ENCODE data around the gene FAM168A.

FAM168A gene

DNA sequence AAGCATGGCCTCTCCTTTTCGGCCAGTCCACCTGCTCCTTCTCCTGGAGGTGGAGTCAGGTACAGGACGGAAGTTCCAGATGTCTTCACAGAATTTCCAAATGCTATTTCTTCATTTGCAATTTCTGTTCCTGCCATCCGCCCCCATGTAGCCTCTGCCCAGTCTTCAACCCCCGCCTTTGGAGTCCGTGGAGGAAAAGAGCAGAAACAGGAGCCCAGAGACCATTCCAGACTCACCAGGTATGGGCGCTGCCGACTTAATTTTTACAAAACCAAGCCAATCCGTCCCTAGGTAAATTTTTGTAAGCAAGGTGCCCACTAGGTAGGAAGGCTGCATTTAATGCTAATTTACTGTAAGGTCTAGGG lies 192.8 kb downstream of the FAM168A start:
- H3K9ac ChIP-seq (ENCODE audit: low read length), result no peak overlapping the region
- no peak overlapping the region for H3K27ac ChIP-seq (ENCODE audit: low read depth, low read length)
- H3K4me3 ChIP-seq (ENCODE audit: low read length), result no peak overlapping the region
- H3K4me1 ChIP-seq (ENCODE audit: control insufficient read depth, insufficient read depth, low read length), result no peaks in the 10 kb centered on the region
- H3K36me3 ChIP-seq (ENCODE audit: control insufficient read depth, insufficient read depth, low read length), result no peaks in the 10 kb centered on the region
- H3K27me3 ChIP-seq (ENCODE audit: control insufficient read depth, insufficient read depth, low read length), result no peaks in the 10 kb centered on the region

DNA sequence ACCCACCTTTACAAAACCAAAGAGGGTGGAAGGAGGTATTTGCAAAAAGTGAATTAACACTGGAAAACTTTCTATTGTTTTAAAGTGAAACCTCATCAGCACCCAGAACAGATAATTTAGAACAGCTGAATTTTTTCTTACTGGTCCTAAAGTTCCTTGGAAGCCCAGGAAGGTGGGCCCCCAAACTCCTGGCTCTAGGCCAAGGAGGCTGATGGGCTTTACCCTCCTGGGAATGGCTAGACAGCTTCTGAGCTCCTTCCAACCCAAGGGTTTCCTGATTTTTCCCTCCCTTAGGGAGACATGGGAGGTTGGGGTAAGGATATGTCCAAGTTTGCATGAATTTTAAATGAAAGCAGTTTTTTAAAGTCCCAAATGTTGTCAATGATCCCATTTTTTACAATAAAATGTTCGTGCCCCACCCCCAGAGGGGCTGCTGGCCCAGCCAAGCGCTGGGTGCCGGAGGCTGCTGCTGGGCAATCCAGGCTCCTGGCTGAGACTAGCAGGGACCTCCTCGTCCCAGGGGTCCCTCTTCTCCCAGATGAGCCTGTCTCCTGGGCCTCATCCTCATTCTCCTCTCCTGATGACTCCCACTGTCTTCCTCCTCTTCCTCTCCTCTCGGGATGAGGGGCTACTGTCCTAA lies 193.3 kb downstream of the FAM168A start:
- Histone ChIP-seq H3K9ac (ENCODE audit: low read length) (no peak overlapping the region), H3K27ac (ENCODE audit: low read depth, low read length) (no peak overlapping the region), H3K4me1 (ENCODE audit: control insufficient read depth, insufficient read depth, low read length) (no peaks in the 10 kb centered on the region), H3K36me3 (ENCODE audit: control insufficient read depth, insufficient read depth, low read length) (no peaks in the 10 kb centered on the region), H3K27me3 (ENCODE audit: control insufficient read depth, insufficient read depth, low read length) (no peaks in the 10 kb centered on the region), H3K4me3 (ENCODE audit: low read length) (no peak overlapping the region)

DNA sequence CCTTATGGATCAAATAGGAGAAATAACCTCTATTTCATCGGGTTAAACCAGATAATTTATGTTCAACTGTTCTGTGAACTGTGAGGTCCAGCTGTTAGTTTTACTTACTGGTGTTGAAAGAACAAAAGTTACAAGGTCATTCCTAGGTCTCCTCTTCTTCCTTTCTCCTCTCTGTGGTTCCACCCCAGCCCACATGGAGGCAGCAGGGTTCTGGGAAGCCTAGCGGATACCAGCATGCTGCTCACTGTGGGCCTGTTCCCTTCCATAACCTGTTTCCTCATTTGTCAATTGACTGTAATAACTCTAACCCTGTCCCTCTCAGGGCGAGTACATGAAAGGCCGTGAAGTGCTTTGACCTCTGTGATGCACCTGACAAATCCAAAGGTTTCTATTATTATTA lies 193.9 kb downstream of the FAM168A start:
- H3K27ac ChIP-seq (ENCODE audit: low read depth, low read length), result no peak overlapping the region

DNA sequence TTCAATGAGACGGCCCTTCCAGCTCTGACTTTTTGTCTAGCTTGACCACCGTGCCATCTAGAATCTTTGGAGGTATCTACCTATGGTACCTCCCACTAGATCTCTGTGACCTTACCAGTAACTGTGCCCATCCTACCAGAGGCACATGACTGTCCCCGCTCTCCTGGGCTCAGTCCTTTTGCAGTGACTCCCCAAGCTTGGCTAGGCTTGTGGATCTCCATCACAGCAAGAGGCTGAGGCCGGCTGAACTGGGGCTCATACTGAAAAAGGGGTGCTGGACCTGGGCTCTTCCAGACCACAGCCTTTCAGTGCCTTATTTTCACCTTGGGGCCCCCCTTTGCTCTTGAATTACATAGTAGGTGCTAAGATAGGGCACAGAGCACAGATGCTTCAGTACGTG lies 194.4 kb downstream of the FAM168A start:
- Histone ChIP-seq H3K27me3 (ENCODE audit: control insufficient read depth, insufficient read depth, low read length) (no peaks in the 10 kb centered on the region), H3K4me1 (ENCODE audit: control insufficient read depth, insufficient read depth, low read length) (no peaks in the 10 kb centered on the region), H3K36me3 (ENCODE audit: control insufficient read depth, insufficient read depth, low read length) (no peaks in the 10 kb centered on the region), H3K4me3 (ENCODE audit: low read length) (no peak overlapping the region), H3K27ac (ENCODE audit: low read depth, low read length) (no peak overlapping the region), H3K9ac (ENCODE audit: low read length) (no peak overlapping the region)

More for the DNA sequence above, 193.9 kb downstream of the FAM168A start:
- Histone ChIP-seq H3K27me3 (ENCODE audit: control insufficient read depth, insufficient read depth, low read length) (no peaks in the 10 kb centered on the region), H3K4me3 (ENCODE audit: low read length) (no peak overlapping the region), H3K36me3 (ENCODE audit: control insufficient read depth, insufficient read depth, low read length) (no peaks in the 10 kb centered on the region), H3K4me1 (ENCODE audit: control insufficient read depth, insufficient read depth, low read length) (no peaks in the 10 kb centered on the region), H3K9ac (ENCODE audit: low read length) (no peak overlapping the region)

DNA sequence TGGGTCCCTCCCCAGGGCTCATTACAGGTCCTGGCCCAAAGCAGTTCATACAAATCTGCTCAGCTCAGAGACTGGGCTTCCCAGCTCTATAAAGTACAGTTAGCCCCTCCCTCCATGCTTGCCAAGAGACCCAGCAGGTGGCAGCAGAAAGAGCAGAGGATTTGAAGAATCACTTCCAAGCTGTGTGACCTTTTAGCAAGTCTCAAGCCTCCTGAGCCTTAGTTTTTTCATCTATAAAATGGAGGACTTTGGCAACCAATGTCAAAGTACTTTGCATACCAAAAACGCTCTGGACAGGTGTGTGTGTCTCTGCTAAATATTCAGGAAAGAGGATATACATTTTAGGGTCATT lies 195.1 kb downstream of the FAM168A start:
- Histone ChIP-seq H3K4me1 (ENCODE audit: control insufficient read depth, insufficient read depth, low read length) (no peaks in the 10 kb centered on the region), H3K36me3 (ENCODE audit: control insufficient read depth, insufficient read depth, low read length) (no peaks in the 10 kb centered on the region), H3K9ac (ENCODE audit: low read length) (no peak overlapping the region), H3K27ac (ENCODE audit: low read depth, low read length) (no peak overlapping the region), H3K27me3 (ENCODE audit: control insufficient read depth, insufficient read depth, low read length) (no peaks in the 10 kb centered on the region), H3K4me3 (ENCODE audit: low read length) (no peak overlapping the region)

DNA sequence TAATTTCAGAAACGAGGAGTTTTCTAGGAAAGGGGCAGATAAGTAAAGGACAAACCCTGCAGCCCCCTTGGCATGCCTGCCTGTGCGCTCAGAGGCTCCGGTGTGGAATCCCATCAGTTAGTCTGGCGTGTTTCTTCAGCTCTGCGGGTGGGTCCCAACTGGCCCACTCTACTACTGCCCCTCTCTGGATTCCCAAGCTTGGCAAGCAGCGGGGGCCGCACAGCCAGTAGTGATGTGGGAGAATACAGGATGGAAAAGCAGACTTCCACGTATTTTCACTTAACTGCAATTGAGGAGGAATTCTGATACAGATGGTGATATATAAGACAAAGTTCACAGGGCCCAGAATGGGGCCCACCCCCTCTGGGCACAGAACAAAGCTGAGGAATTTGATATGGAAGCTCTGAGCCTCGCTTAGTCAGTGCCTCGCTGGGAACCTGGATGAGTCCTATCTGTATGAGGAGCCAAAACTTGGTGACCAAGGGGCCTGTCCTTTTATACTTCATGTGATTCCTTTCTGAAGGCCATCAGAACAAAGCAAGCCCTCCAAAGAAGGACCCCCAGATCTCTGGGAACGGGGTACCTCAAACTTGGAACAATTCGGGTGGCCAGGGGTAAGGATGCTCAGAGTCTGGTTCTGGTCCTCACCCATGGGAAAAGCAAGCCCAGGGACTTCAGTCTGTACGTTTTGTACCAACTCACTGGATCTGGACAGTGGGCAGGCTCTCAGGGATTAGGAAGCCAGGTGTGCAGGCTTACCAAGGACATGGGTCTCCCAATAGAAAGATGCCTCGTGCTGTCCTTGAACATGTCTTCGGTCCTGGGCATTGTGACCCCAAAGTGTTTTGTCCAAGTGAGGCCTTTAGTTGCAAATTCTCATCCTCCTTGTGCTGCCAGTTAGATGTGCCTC lies 195.7 kb downstream of the FAM168A start:
- Histone ChIP-seq H3K4me1 (ENCODE audit: control insufficient read depth, insufficient read depth, low read length) (no peaks in the 10 kb centered on the region), H3K27me3 (ENCODE audit: control insufficient read depth, insufficient read depth, low read length) (no peaks in the 10 kb centered on the region), H3K36me3 (ENCODE audit: control insufficient read depth, insufficient read depth, low read length) (no peaks in the 10 kb centered on the region), H3K9ac (ENCODE audit: low read length) (no peak overlapping the region), H3K4me3 (ENCODE audit: low read length) (no peak overlapping the region), H3K27ac (ENCODE audit: low read depth, low read length) (no peak overlapping the region)

DNA sequence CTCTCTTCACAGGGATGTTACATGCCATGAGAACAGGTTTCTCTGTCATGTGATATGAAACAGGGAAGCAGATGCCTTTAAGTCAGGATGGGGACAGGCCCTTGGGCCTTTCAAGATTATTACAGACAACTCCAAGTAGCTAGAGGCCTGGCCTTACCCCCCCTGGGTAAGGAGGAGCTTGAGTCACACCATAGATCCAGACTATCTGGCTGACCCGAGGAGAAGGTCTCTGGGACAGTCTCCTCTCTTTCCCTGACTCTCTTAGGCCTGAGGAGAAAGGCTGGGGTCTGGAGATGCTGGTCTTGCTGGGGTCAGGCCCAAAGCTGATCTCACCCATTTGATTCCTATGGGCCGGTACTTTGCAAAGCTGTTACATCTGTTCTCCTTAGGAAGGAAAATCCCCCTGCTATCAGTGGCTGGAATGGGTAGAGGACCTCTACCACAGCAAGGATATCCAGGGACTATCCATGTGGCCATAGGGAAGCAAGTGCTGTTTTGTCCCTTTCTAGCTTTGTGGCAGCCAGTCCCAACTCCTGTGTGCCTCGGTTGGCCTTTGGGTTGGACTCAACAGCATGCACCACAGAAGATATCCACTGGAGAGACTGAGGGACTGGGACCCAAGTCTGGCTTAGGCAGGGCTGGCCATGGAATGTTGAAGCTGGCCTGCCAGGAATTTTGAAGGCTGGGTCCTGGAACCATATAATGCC lies 196.5 kb downstream of the FAM168A start:
- no peaks in the 10 kb centered on the region for H3K36me3 ChIP-seq (ENCODE audit: control insufficient read depth, insufficient read depth, low read length)
- no peak overlapping the region for H3K4me3 ChIP-seq (ENCODE audit: low read length)
- H3K27ac ChIP-seq (ENCODE audit: low read depth, low read length), result no peak overlapping the region
- H3K9ac ChIP-seq (ENCODE audit: low read length), result no peak overlapping the region
- H3K4me1 ChIP-seq (ENCODE audit: control insufficient read depth, insufficient read depth, low read length), result no peaks in the 10 kb centered on the region
- no peaks in the 10 kb centered on the region for H3K27me3 ChIP-seq (ENCODE audit: control insufficient read depth, insufficient read depth, low read length)

DNA sequence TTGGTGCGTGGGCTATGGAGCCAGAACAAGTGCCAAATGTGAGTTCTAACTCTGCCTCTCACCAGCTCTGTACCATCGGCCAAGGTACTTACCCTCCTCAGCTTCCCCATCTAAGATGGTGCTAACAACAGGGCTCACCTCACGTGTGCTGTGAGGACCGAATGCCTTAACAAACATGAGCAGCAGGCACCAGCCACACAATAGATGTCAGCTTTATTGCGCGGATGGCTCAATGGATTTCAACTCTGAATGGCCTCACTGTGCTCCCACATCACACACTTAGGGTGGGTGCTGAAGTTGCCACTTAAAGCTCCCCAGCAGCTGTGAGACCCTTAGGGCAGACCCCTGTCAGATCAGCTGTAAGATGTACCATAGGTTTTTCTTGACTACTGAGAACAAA lies 197.6 kb downstream of the FAM168A start:
- Histone ChIP-seq H3K36me3 (ENCODE audit: control insufficient read depth, insufficient read depth, low read length) (no peaks in the 10 kb centered on the region), H3K27ac (ENCODE audit: low read depth, low read length) (no peak overlapping the region), H3K4me1 (ENCODE audit: control insufficient read depth, insufficient read depth, low read length) (no peaks in the 10 kb centered on the region), H3K9ac (ENCODE audit: low read length) (no peak overlapping the region), H3K4me3 (ENCODE audit: low read length) (no peak overlapping the region), H3K27me3 (ENCODE audit: control insufficient read depth, insufficient read depth, low read length) (no peaks in the 10 kb centered on the region)

DNA sequence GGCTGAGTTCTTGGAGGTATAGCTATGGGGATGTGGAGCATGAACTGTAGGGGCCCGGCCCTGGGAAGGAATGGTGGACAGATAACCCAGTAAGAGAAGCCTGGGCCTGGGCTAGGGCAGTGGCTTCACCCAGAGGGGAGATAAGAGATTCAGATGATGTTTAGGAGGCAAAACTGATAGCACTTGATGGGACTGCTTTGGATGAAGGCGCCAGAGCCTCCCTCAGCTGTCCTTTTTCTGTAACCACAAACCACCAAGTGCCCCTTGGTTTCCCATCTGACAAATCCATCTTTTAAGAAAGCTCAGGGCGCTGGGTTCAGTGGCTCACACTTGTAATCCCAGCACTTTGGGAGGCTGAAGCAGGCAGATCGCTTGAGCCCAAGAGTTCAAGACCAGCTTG lies 198.3 kb downstream of the FAM168A start:
- H3K27ac ChIP-seq (ENCODE audit: low read depth, low read length), result no peak overlapping the region
- no peaks in the 10 kb centered on the region for H3K27me3 ChIP-seq (ENCODE audit: control insufficient read depth, insufficient read depth, low read length)
- no peaks in the 10 kb centered on the region for H3K4me1 ChIP-seq (ENCODE audit: control insufficient read depth, insufficient read depth, low read length)
- H3K9ac ChIP-seq (ENCODE audit: low read length), result no peak overlapping the region
- H3K36me3 ChIP-seq (ENCODE audit: control insufficient read depth, insufficient read depth, low read length), result no peaks in the 10 kb centered on the region
- no peak overlapping the region for H3K4me3 ChIP-seq (ENCODE audit: low read length)

DNA sequence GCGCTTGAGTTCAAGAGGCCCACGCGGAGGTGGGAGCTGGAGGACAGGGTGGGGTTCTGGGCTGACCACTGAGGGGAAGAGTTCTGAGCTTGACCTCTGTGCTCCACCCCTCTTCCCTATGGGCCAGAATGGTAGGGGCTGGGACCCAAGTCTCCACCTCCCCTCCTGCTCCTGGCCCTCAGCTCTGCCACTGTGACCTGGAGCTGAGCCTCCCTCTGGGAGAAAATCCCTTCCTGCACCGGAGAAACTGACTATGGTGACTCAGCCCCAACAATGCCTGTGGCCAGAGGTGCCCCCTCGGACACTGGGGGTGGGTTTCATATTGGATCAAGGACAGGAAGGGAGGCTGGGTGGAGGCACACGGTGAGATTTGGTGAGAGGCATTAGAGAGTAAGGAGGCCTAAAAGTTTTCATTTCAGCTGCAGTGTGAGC lies 198.7 kb downstream of the FAM168A start:
- H3K9ac ChIP-seq (ENCODE audit: low read length), result no peak overlapping the region
- H3K36me3 ChIP-seq (ENCODE audit: control insufficient read depth, insufficient read depth, low read length), result no peaks in the 10 kb centered on the region
- H3K27me3 ChIP-seq (ENCODE audit: control insufficient read depth, insufficient read depth, low read length), result no peaks in the 10 kb centered on the region
- no peaks in the 10 kb centered on the region for H3K4me1 ChIP-seq (ENCODE audit: control insufficient read depth, insufficient read depth, low read length)
- no peak overlapping the region for H3K4me3 ChIP-seq (ENCODE audit: low read length)
- H3K27ac ChIP-seq (ENCODE audit: low read depth, low read length), result no peak overlapping the region

DNA sequence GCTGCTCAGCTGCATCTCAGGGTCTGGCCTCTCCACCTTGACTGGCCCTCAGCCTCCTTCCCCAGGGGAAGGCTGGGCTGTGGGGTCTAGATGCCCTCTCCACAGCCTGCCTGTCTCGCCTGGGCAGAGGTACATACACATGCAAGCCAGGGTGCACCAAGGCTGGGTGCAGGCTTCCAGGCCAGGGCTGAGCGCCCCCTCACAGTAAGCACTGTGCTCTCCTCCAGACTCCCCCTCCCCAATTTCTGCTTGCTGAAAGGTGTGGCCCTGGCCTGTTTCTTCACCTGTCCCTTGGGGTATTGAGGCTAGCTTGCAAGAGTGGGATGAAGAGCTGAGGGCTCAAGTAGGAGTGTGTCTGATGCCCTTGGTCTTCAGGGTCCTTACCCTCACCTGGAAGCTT lies 199.2 kb downstream of the FAM168A start:
- Histone ChIP-seq H3K4me3 (ENCODE audit: low read length) (no peak overlapping the region), H3K27ac (ENCODE audit: low read depth, low read length) (no peak overlapping the region), H3K9ac (ENCODE audit: low read length) (no peak overlapping the region), H3K36me3 (ENCODE audit: control insufficient read depth, insufficient read depth, low read length) (no peaks in the 10 kb centered on the region), H3K4me1 (ENCODE audit: control insufficient read depth, insufficient read depth, low read length) (no peaks in the 10 kb centered on the region), H3K27me3 (ENCODE audit: control insufficient read depth, insufficient read depth, low read length) (no peaks in the 10 kb centered on the region)

DNA sequence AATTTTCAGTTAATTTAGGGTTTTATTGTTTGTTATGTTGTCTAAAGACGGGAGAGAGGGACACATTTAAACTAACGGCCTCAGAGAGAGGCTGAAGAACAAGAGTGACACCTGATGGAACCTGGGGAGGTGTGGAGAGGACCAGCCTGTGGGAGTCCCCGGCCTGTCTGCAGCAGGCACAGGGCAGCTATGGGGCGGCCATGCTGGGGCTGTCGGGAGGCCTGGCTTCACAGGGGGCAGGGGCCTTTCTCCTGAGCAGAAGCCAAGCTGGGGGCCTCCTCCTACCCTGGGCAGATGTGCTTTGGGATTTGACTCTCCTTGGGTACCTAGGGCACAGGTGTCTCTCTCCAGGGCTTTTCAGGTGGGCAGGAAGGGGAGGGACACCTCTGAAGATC lies 199.8 kb downstream of the FAM168A start:
- Histone ChIP-seq H3K27ac (ENCODE audit: low read depth, low read length) (no peak overlapping the region), H3K4me1 (ENCODE audit: control insufficient read depth, insufficient read depth, low read length) (no peaks in the 10 kb centered on the region), H3K4me3 (ENCODE audit: low read length) (no peak overlapping the region), H3K9ac (ENCODE audit: low read length) (no peak overlapping the region), H3K36me3 (ENCODE audit: control insufficient read depth, insufficient read depth, low read length) (no peaks in the 10 kb centered on the region), H3K27me3 (ENCODE audit: control insufficient read depth, insufficient read depth, low read length) (no peaks in the 10 kb centered on the region)
